GM12878 (cell line): ENCODE measurements around the gene RGS19. TPM values are rescaled to one million over a fixed set of nuclear protein-coding genes. Genes with fewer than 3 reads are reported as not detected.

Experiments
- ATAC-seq: fragments of 200-7000 bp; cut with Tn5 transposase; 3 replicates; pipeline ENCODE4 v1.9.1; 2020; ENCODE audit warnings: mild to moderate bottlenecking, moderate library complexity
- BruUV-seq: library from RNA; stranded (reverse); fragments of 400-500 nt; replicated peaks from 2 replicates; lab custom pipeline; 2021; lab: Mats Ljungman, UMichigan
- CTCF ChIA-PET: fragments of 300-600 bp; sonication (Branson Sonifier 250); formaldehyde crosslinking; extraction: SDS; loops from one replicate; lab custom pipeline; 2021; ENCODE audit warnings: inconsistent platforms; lab: Yijun Ruan, JAX
- POLR2A ChIA-PET: fragments of 350-600 bp; formaldehyde crosslinking; extraction: SDS; loops from one replicate; lab custom pipeline; 2021; ENCODE audit warnings: inconsistent platforms; lab: Charles Lee
- RAD21 ChIA-PET: fragments of 300-600 bp; sonication (Branson Sonifier 250); formaldehyde crosslinking; loops from one replicate; lab custom pipeline; 2023; ENCODE audit warnings: antibody characterized with exemption; ENCODE audit not compliant: unreplicated experiment; lab: Charles Lee
- SMC1A ChIA-PET: fragments of 300-600 bp; sonication (Branson Sonifier 250); formaldehyde crosslinking; loops from one replicate; lab custom pipeline; 2023; ENCODE audit not compliant: unreplicated experiment, uncharacterized antibody; lab: Charles Lee
- DNase-seq: peaks from one replicate; pipeline ENCODE4 v3.0.0-alpha.2; 2011; ENCODE audit warnings: low read depth, low spot score
- FAIRE-seq: peaks from 3 replicates; lab custom pipeline; 2011; peaks lifted over from hg19 to GRCh38; lab: Jason Lieb, UNC
- H2AFZ ChIP-seq: 2 replicates; pipeline ENCODE4 v1.6.0; 2011; ENCODE audit warnings: low read depth, low read length, control low read depth; ENCODE audit not compliant: control insufficient read depth
- H3K27ac ChIP-seq: 2 replicates; pipeline ENCODE4 v1.5.1; 2011; ENCODE audit warnings: control low read depth; ENCODE audit not compliant: control insufficient read depth, insufficient read depth
- H3K27me3 ChIP-seq, 2 experiments: replicated peaks in 1 of 2; 2 replicates each; pipeline versions ENCODE4 v1.6.0 to v1.6.1; 2011; ENCODE audit warnings: low read length in 1 of 2; ENCODE audit not compliant: control insufficient read depth in 2 of 2, insufficient read depth in 2 of 2
- H3K36me3 ChIP-seq, 2 experiments: 2 replicates each; pipeline ENCODE4 v1.5.1; 2011; ENCODE audit warnings: low read length in 1 of 2; ENCODE audit not compliant: control insufficient read depth in 2 of 2, insufficient read depth in 2 of 2
- H3K4me1 ChIP-seq: 2 replicates; pipeline ENCODE4 v1.6.1; 2011; ENCODE audit warnings: mild to moderate bottlenecking, low read length, moderate library complexity, mixed read lengths; ENCODE audit not compliant: control insufficient read depth, insufficient read depth
- H3K4me2 ChIP-seq: 2 replicates; pipeline ENCODE4 v1.6.0; 2011; ENCODE audit warnings: control low read depth; ENCODE audit not compliant: control insufficient read depth, insufficient read depth
- H3K4me3 ChIP-seq: fragments of 200-600 bp; sonication (generic); 2 replicates; pipeline ENCODE4 v1.5.1; 2016
- H3K79me2 ChIP-seq: 2 replicates; pipeline ENCODE4 v1.6.0; 2011; ENCODE audit warnings: low read length; ENCODE audit not compliant: control insufficient read depth, insufficient read depth
- H3K9ac ChIP-seq: 2 replicates; pipeline ENCODE4 v1.8.0; 2011; ENCODE audit warnings: low read length, control low read depth, mixed read lengths; ENCODE audit not compliant: control insufficient read depth, insufficient read depth
- H3K9me3 ChIP-seq: replicated peaks from 3 replicates; pipeline ENCODE4 v1.5.1; 2011; ENCODE audit warnings: mild to moderate bottlenecking, low read length; ENCODE audit not compliant: control insufficient read depth, insufficient read depth
- H4K20me1 ChIP-seq: 2 replicates; pipeline ENCODE4 v1.6.0; 2011; ENCODE audit not compliant: control insufficient read depth, insufficient read depth
- ASH2L ChIP-seq: fragments of 300-600, 200-600 bp; sonication (generic); IDR thresholded peaks from 2 replicates; pipeline ENCODE4 v1.6.1; 2017; ENCODE audit warnings: low read depth, mild to moderate bottlenecking, borderline replicate concordance
- DPF2 ChIP-seq: fragments of 450-650 bp; IDR thresholded peaks from 2 replicates; pipeline ENCODE4 v1.6.1; 2017; ENCODE audit warnings: mild to moderate bottlenecking
- HCFC1 ChIP-seq: fragments of 150-350 bp; IDR thresholded peaks from 2 replicates; pipeline ENCODE4 v1.6.1; 2014; ENCODE audit warnings: low read length
- MTA3 ChIP-seq: IDR thresholded peaks from 2 replicates; pipeline ENCODE4 v1.6.1; 2012; ENCODE audit warnings: low read length, inconsistent platforms, borderline replicate concordance
- NR2F1 ChIP-seq: fragments of 450-650 bp; conservative IDR thresholded peaks from 2 replicates; pipeline ENCODE4 v1.6.1; 2017; ENCODE audit warnings: mild to moderate bottlenecking
- PML ChIP-seq: IDR thresholded peaks from 2 replicates; pipeline ENCODE4 v1.6.1; 2012; ENCODE audit warnings: low read length, inconsistent platforms
- RFX5 ChIP-seq: IDR thresholded peaks from 2 replicates; pipeline ENCODE4 v1.6.1; 2011; ENCODE audit warnings: low read depth, low read length, improper control_type of control experiment
- SPI1 ChIP-seq: IDR thresholded peaks from 2 replicates; pipeline ENCODE4 v1.6.1; 2011; ENCODE audit warnings: low read depth, mild to moderate bottlenecking, low read length, moderate library complexity, borderline replicate concordance; ENCODE audit not compliant: insufficient read depth
- TAF1 ChIP-seq: IDR thresholded peaks from 2 replicates; pipeline ENCODE4 v1.6.1; 2011; ENCODE audit warnings: mild to moderate bottlenecking, low read depth, low read length, borderline replicate concordance
- TARDBP ChIP-seq: IDR thresholded peaks from 2 replicates; pipeline ENCODE4 v1.6.1; 2016; ENCODE audit warnings: borderline replicate concordance
- TCF12 ChIP-seq: IDR thresholded peaks from 2 replicates; pipeline ENCODE4 v1.6.1; 2011; ENCODE audit warnings: low read depth, mild to moderate bottlenecking, low read length
- YBX1 ChIP-seq: fragments of 450-650 bp; IDR thresholded peaks from 2 replicates; pipeline ENCODE4 v1.6.1; 2016; ENCODE audit warnings: antibody characterized with exemption
- ZNF384 ChIP-seq: IDR thresholded peaks from 2 replicates; pipeline ENCODE4 v1.6.1; 2012; ENCODE audit warnings: low read depth, mild to moderate bottlenecking, low read length, improper control_type of control experiment, borderline replicate concordance
- ZZZ3 ChIP-seq: IDR thresholded peaks from 2 replicates; pipeline ENCODE4 v1.6.1; 2011; ENCODE audit warnings: low read depth; ENCODE audit not compliant: control insufficient read depth, insufficient read length
- WGBS: methylation state at CpG from one replicate; pipeline ENCODE4 v1.1.6; 2016; ENCODE audit warnings: low lambda C conversion rate; ENCODE audit not compliant: insufficient replicate concordance, insufficient coverage; ENCODE audit errors: missing lambda C conversion rate; 5-methylcytosine and 5-hydroxymethylcytosine counted together
- in situ Hi-C: fragments of 300-500 bp; cut with MboI; formaldehyde crosslinking; loops from 9 replicates; pipeline ENCODE4 v1.14.3; 2018; ENCODE audit warnings: mixed read lengths
- intact Hi-C: fragments of 100-400 bp; cut with micrococcal nuclease; formaldehyde crosslinking; loops from one replicate; pipeline ENCODE4 v1.14.2; 2022; ENCODE audit not compliant: unreplicated experiment
- polyA plus RNA-seq, 11 experiments: library from polyadenylated mRNA; depleted of rRNA in 4 of 11; unstranded in 6 of 11; stranded (reverse) in 5 of 11; fragments of >200 nt; fragmentation: Nextera tagmentation in 4 of 11; fragmentation: Illumina TruSeq in 1 of 11; extraction: Ambion mirVana in 4 of 11; extraction: Trizol in 1 of 11; gene quantifications; 1 replicate in 1 of 11; 2 replicates in 10 of 11; pipeline versions ENCODE4 v1.2.1 to v1.2.3, GENCODE V29; 2011 to 2016; ENCODE audit warnings: inconsistent platforms in 2 of 11, missing spikeins in 2 of 11, low read depth in 1 of 11
- total RNA-seq, 4 experiments: library from RNA; depleted of rRNA in 3 of 4; stranded (reverse); fragments of >200 nt in 3 of 4; fragmentation: Illumina TruSeq in 1 of 4; extraction: Trizol in 1 of 4; gene quantifications; 2 replicates each; pipeline versions ENCODE4 v1.2.1 to v1.2.3, GENCODE V29; 2013 to 2021
- TF ChIP-seq, protein P1 (sequence below): IDR thresholded peaks from 2 replicates; pipeline ENCODE4 v1.6.1; 2012; ENCODE audit warnings: improper control_type of control experiment, low read depth, low read length; ENCODE audit not compliant: insufficient replicate concordance
- TF ChIP-seq, protein P2 (sequence below): fragments of 450-650 bp; IDR thresholded peaks from 2 replicates; pipeline ENCODE4 v1.6.1; 2017; ENCODE audit warnings: mild to moderate bottlenecking, moderate library complexity

The RGS19 gene
- total and polyA plus RNA-seq, 10 of the 15 experiments (the other 5 are each of a cell fraction or from before 2014, with no cell fraction given), result 0.82 to 62.4 (median 39.8) TPM

DNA sequence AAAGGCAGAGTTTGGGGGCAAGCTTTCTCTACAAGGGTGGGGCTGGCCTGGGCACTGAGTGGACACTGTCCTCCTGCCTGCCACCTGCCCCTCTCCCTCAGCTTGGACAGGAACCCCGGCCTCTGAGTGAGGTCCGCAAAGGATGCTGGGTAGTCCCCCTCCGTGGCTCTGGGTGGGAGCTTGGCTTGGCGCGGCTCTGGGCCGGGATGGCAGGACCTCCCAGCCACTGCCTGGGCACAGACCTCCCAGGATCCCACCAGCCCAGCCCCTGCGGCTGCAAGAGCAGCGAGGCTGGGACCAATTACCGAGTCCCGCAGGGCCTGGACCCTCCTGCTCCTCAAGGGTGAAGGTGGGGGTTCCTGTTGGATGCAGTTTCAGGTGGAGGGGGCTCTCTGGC is 27.0 kb downstream of the RGS19 start:
- DNase-seq, result no peak
- CTCF ChIA-PET, result interaction anchor here (1.0 to 9.2 kb wide), 3 partner anchors 12 to 69 kb away, joined by 4 to 108 read pairs (median 10); no protein-coding TSS in a partner anchor
- WGBS, result 35% methylated on average over 10 of the region's 10 CpGs

More for the DNA sequence above, 27.0 kb downstream of the RGS19 start:
- TF ChIP-seq SPI1 (no peak), ASH2L (no peak), TAF1 (no peak), TARDBP (no peak), RFX5 (no peak), ZZZ3 (no peak), TCF12 (no peak), MTA3 (no peak), YBX1 (no peak), NR2F1 (no peak), DPF2 (no peak), ZNF384 (no peak), PML (no peak), HCFC1 (no peak)
- TF ChIP-seq, protein P1, sequence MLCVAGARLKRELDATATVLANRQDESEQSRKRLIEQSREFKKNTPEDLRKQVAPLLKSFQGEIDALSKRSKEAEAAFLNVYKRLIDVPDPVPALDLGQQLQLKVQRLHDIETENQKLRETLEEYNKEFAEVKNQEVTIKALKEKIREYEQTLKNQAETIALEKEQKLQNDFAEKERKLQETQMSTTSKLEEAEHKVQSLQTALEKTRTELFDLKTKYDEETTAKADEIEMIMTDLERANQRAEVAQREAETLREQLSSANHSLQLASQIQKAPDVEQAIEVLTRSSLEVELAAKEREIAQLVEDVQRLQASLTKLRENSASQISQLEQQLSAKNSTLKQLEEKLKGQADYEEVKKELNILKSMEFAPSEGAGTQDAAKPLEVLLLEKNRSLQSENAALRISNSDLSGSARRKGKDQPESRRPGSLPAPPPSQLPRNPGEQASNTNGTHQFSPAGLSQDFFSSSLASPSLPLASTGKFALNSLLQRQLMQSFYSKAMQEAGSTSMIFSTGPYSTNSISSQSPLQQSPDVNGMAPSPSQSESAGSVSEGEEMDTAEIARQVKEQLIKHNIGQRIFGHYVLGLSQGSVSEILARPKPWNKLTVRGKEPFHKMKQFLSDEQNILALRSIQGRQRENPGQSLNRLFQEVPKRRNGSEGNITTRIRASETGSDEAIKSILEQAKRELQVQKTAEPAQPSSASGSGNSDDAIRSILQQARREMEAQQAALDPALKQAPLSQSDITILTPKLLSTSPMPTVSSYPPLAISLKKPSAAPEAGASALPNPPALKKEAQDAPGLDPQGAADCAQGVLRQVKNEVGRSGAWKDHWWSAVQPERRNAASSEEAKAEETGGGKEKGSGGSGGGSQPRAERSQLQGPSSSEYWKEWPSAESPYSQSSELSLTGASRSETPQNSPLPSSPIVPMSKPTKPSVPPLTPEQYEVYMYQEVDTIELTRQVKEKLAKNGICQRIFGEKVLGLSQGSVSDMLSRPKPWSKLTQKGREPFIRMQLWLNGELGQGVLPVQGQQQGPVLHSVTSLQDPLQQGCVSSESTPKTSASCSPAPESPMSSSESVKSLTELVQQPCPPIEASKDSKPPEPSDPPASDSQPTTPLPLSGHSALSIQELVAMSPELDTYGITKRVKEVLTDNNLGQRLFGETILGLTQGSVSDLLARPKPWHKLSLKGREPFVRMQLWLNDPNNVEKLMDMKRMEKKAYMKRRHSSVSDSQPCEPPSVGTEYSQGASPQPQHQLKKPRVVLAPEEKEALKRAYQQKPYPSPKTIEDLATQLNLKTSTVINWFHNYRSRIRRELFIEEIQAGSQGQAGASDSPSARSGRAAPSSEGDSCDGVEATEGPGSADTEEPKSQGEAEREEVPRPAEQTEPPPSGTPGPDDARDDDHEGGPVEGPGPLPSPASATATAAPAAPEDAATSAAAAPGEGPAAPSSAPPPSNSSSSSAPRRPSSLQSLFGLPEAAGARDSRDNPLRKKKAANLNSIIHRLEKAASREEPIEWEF, result no peak
- TF ChIP-seq, protein P2, sequence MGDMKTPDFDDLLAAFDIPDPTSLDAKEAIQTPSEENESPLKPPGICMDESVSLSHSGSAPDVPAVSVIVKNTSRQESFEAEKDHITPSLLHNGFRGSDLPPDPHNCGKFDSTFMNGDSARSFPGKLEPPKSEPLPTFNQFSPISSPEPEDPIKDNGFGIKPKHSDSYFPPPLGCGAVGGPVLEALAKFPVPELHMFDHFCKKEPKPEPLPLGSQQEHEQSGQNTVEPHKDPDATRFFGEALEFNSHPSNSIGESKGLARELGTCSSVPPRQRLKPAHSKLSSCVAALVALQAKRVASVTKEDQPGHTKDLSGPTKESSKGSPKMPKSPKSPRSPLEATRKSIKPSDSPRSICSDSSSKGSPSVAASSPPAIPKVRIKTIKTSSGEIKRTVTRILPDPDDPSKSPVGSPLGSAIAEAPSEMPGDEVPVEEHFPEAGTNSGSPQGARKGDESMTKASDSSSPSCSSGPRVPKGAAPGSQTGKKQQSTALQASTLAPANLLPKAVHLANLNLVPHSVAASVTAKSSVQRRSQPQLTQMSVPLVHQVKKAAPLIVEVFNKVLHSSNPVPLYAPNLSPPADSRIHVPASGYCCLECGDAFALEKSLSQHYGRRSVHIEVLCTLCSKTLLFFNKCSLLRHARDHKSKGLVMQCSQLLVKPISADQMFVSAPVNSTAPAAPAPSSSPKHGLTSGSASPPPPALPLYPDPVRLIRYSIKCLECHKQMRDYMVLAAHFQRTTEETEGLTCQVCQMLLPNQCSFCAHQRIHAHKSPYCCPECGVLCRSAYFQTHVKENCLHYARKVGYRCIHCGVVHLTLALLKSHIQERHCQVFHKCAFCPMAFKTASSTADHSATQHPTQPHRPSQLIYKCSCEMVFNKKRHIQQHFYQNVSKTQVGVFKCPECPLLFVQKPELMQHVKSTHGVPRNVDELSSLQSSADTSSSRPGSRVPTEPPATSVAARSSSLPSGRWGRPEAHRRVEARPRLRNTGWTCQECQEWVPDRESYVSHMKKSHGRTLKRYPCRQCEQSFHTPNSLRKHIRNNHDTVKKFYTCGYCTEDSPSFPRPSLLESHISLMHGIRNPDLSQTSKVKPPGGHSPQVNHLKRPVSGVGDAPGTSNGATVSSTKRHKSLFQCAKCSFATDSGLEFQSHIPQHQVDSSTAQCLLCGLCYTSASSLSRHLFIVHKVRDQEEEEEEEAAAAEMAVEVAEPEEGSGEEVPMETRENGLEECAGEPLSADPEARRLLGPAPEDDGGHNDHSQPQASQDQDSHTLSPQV, result no peak
- H3K27ac ChIP-seq, result no peak overlapping the region
- ChIA-PET RAD21 (interaction anchor here (7.1 kb wide), 1 partner anchor 12 kb away, joined by 78 read pairs; no protein-coding TSS in a partner anchor), SMC1A (interaction anchor here (1.1 kb wide), 1 partner anchor 12 kb away, joined by 3 read pairs; no protein-coding TSS in a partner anchor), POLR2A (interaction anchor here (0.6 kb wide), 1 partner anchor 10 kb away, joined by 3 read pairs; no protein-coding TSS in a partner anchor)
- no peaks in the 10 kb centered on the region for H4K20me1 ChIP-seq
- intact Hi-C loops (loop anchor here (10.0 kb wide), 1 partner anchor 188 kb away; the partner anchor contains the start of genes ABHD16B and TPD52L2), in situ Hi-C loops (no loop called here)
- H2AFZ ChIP-seq, result no peak overlapping the region
- H3K4me3 ChIP-seq, result no peak overlapping the region
- no peak for FAIRE-seq
- peaks cover 4 to 8% of the 10 kb centered on the region in 2 experiments; a peak in 3 of 4 replicates for H3K27me3 ChIP-seq
- no peaks in the 10 kb centered on the region for H3K9me3 ChIP-seq
- H3K4me2 ChIP-seq, result no peak overlapping the region
- peaks cover 34% of the 10 kb centered on the region for H3K4me1 ChIP-seq
- no peaks in the 10 kb centered on the region for H3K36me3 ChIP-seq
- H3K79me2 ChIP-seq, result no peaks in the 10 kb centered on the region
- no peak overlapping the region for H3K9ac ChIP-seq
- BruUV-seq, result no TSS peak
- ATAC-seq, result no peak
